ENCODE data around the gene NDRG4. TPM values are rescaled to one million over a fixed set of nuclear protein-coding genes. Genes with fewer than 3 reads are reported as not detected.
A peak's percentile ranks its signal among the peaks of the same experiment; 100 is the strongest.

The NDRG4 gene
- total and polyA plus RNA-seq, 2 experiments from 2014 or later = 16.3 to 32.1 TPM

DNA sequence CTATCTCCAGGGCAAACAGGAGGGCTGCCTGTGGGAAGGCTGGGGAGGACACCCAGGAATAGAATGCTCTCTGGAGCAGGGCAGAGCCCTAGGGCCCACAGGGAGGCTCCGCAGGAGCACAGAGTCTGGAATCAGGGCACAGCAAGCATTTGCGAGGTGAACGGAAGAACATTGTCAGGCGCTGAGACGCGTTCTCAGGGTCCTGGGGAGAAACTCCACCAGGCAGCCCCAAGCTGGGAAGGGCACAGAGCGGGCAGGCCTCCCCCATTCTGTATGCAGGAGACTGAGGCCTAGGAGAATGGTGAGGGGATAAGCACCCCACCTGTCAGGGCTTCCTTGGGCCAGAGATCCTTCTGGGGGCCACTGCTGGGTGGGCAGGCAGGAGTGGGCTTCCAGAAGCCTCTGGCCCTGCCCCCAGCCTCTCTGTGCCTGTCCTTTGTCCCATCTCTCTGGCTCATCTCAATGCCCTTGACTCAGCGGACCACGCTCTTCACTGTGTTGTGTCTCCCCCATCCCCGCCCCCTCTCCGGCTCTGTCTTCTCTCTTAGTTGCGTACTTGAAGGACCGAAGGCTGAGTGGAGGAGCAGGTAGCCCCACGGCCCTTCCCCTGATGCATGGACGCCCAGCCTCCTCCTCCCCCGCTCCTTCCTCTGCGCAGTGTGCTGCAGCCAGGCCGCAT is 10.3 kb downstream of the NDRG4 start:
- Histone ChIP-seq H3K79me2 (replicated peaks; ENCODE audit: insufficient read depth) (peaks cover 20% of the 10 kb centered on the region), H3K36me3 (ENCODE audit: insufficient read depth) (no peaks in the 10 kb centered on the region), H3K4me1 (ENCODE audit: insufficient read depth) (peaks cover 9% of the 10 kb centered on the region; the same call in 1 of the 2 replicates), H2AFZ (no peak overlapping the region), H3K9me2 (ENCODE audit: insufficient read depth) (no peaks in the 10 kb centered on the region), H3K4me2 (no peak overlapping the region), H3K4me3 (no peak overlapping the region), H3F3A (replicated peaks; ENCODE audit: low read depth) (peaks cover 4% of the 10 kb centered on the region; the same call in 1 of the 2 replicates), H4K20me1 (replicated peaks; ENCODE audit: insufficient read depth) (peaks cover 3% of the 10 kb centered on the region; the same call in 1 of the 2 replicates), H3K27me3 (ENCODE audit: insufficient read depth) (no peaks in the 10 kb centered on the region), H3K27ac (ENCODE audit: low read depth) (0 out of 2 replicates have a peak overlapping the region, but pooled peaks have one; percentile 26)
- Mint-ChIP-seq H3K4me1 (peaks cover 37% of the 10 kb centered on the region), H3K27ac (0 out of 2 replicates have a peak overlapping the region, but pooled peaks have one; percentile 30), H3K4me3 (no peak overlapping the region), H3K9me3 (no peaks in the 10 kb centered on the region; the same call in 2 of the 3 replicates), H3K36me3 (ENCODE audit: low read depth) (peaks cover 18% of the 10 kb centered on the region), H3K27me3 (ENCODE audit: insufficient read depth, low read depth, poor library complexity) (peaks cover 30% of the 10 kb centered on the region)
- DNase-seq (ENCODE audit: low spot score) (no peak), ATAC-seq (no peak)
- no peak for TF ChIP-seq CREB1 (CRISPR knock-in tag; IDR thresholded peaks at IDR 0.05; ENCODE audit: low read depth)
- TF ChIP-seq ZNF462 (CRISPR knock-in tag; IDR thresholded peaks at IDR 0.05) = no peak
- no peak for TF ChIP-seq EZH2 (IDR thresholded peaks at IDR 0.05; ENCODE audit: low read depth, unreplicated experiment)
- no peak for TF ChIP-seq POLR2AphosphoS5 (IDR thresholded peaks at IDR 0.05; ENCODE audit: low read depth)
- no peak for TF ChIP-seq STAT1 (IDR thresholded peaks at IDR 0.05; ENCODE audit: unreplicated experiment)
- TF ChIP-seq, protein P1, sequence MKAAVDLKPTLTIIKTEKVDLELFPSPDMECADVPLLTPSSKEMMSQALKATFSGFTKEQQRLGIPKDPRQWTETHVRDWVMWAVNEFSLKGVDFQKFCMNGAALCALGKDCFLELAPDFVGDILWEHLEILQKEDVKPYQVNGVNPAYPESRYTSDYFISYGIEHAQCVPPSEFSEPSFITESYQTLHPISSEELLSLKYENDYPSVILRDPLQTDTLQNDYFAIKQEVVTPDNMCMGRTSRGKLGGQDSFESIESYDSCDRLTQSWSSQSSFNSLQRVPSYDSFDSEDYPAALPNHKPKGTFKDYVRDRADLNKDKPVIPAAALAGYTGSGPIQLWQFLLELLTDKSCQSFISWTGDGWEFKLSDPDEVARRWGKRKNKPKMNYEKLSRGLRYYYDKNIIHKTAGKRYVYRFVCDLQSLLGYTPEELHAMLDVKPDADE (IDR thresholded peaks at IDR 0.05) = no peak
- no peak for TF ChIP-seq JUNB (IDR thresholded peaks at IDR 0.05; ENCODE audit: unreplicated experiment)
- TF ChIP-seq REST (IDR thresholded peaks at IDR 0.05; ENCODE audit: unreplicated experiment) = no peak
- no peak for TF ChIP-seq NANOG (IDR thresholded peaks at IDR 0.05; ENCODE audit: borderline replicate concordance)
- no peak for TF ChIP-seq CTCF (conservative IDR thresholded peaks at IDR 0.05; ENCODE audit: low read depth in 2 of 2)
- TF ChIP-seq EZH2phosphoT487 (IDR thresholded peaks at IDR 0.05; ENCODE audit: unreplicated experiment) = no peak
- no peak for TF ChIP-seq ZNF114 (CRISPR knock-in tag; IDR thresholded peaks at IDR 0.05)
- TF ChIP-seq ZNF331 (CRISPR knock-in tag; IDR thresholded peaks at IDR 0.05; ENCODE audit: low read depth) = no peak
